HG02798 (cell line): Measurements from ENCODE around the gene ZBTB7C.
A peak's percentile ranks its signal among the peaks of the same experiment; 100 is the strongest.

Experiments used
- ATAC-seq: cut with Tn5 transposase; IDR thresholded peaks from one replicate; pipeline ENCODE4 v1.9.1; 2021; ENCODE audit warnings: mild to moderate bottlenecking; ENCODE audit not compliant: unreplicated experiment, poor library complexity

Gene ZBTB7C

DNA sequence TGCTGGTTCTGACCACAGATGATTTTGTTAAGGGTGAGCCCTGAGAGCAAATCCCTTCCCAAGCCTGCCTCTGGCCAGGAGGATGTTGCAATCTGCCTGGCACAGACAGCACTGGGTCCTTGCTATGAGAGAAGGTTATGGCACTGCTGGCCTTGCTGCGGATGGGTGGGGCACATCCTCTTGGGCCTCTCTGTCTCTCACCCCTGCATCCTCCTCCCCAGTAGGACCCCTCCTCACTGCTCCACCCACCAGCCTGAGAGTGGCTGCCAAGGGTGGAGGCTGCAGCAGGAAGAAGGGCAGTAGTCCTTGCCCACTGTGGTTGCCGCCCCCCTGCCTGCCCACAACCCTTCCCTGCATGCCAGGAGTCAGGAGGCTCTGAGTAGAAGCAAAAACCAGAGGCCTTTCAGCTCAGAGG lies 180.9 kb downstream of the ZBTB7C start:
- no peak for ATAC-seq

DNA sequence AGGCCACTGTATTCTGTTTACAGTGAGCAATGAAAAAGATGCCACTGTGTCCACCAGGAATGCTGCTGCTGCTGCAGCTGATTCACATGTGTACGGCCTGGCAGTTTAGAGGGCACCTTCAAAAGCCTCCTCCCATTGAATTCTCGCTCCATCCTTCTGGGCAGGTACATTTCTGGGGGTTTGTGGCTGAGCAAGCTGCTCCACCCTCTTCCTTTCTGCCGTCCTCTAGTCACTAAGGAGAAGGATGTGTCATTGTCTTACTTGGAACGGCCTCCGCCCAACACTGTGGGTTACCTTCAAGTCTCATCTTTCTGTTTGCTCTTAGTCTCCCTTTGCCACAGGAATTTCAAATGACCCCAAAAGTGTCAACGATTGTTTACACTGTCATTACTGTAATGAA lies 182.0 kb downstream of the ZBTB7C start:
- no peak for ATAC-seq

DNA sequence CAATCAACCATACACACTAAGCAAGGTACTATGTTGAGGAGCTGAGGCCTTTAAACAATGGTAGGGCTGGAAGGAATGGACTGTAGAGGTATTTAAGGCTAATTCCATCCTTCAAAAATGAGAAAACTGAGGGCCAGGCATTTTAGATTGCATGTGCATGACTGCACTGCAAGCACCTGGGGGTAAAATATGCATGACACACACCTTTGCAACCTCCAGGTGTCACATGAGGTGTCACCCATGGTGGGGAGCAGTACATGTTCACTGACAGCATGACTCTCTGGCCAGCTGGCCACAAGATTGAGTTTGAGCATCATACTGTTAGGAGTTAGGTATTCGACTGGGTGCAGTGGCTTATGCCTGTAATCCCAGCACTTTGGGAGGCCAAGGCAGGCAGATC lies 182.8 kb downstream of the ZBTB7C start:
- ATAC-seq = no peak

DNA sequence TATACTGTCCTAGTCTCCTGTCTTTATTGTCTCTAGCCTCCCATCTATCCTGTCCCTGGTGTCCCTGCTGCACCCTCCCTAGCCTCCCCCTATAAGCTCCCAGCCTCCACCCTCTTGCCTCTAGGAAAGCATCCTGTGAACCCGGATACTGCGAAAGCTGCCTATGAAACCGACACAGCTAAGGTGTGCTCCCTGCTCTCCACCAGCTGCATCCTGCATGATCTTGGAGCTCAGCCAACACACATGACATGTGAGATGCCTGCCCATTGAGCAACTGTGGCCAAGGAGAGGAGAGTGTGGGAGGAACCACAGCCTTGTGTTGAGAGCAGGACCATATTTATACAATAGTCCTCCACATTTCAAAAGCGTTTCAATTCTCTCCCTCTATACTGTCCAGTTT lies 187.1 kb downstream of the ZBTB7C start:
- ATAC-seq = peak; percentile 78

DNA sequence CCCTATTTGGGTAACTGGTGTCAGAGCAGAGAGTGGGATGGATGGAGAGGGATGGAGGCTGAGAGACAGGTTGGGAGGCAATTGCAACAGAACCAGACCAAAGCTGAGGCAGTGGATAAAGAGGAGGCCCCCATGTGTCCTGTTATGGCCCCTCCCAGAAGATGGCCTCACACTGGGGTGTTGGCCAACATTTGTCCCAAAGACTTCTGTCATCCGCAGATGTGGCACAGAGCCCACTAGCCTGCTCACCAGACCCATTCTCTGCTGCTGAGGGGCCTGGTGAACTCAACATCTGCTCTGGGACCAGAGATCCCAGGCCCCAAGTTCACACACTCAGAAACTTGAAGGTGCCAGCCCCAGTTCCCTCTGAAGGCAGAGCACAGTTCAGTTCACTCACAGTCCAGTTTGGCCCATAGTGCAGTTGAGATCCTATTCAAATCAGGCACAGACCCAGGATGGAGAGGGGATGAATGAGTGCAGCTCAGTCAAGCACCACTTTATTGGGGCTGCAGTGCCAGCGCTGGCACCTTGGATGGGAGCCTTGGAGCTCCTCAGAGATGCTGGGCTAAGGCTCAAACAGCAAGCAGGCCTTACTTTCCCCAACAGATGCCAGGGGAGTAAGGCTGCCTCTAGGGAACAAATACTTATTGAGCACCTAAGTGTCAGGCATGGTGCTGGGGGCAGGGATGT lies 189.2 kb downstream of the ZBTB7C start:
- ATAC-seq = no peak

DNA sequence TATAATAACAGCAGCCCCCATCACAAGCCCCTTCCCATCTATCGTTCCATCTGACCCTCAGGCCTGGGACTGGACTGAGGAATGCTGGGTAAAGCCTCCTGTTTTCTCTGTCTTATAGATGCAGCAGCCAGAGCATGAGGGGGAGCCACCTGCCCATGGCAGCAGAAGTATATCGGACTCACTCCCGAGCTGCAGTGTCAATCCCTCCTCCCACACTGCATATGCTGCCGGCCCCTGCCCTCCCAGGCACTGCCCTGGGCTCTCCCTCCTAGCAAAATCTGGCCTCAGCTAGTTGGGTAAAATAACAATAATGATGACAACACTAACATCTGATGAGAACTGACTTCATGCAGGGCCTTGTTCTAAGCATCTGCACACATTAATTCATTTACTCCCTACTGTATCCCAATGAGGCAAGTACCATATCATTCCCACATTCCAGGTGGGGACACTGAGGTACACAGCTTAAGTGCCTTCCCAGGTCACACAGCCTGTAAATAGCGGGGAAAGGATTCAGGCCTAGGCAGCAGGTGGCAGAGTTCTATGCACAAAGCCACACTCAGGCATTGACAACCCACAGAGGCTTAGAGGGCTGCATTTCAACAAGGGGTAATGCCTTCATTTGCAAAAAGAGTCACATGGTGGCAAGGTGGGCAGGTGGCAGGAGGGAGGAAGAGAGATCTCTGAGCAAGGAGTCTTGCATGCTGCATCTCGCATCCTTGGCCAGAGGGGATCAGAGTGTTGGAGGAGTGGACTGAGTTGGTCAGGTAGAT lies 190.0 kb downstream of the ZBTB7C start:
- no peak for ATAC-seq

DNA sequence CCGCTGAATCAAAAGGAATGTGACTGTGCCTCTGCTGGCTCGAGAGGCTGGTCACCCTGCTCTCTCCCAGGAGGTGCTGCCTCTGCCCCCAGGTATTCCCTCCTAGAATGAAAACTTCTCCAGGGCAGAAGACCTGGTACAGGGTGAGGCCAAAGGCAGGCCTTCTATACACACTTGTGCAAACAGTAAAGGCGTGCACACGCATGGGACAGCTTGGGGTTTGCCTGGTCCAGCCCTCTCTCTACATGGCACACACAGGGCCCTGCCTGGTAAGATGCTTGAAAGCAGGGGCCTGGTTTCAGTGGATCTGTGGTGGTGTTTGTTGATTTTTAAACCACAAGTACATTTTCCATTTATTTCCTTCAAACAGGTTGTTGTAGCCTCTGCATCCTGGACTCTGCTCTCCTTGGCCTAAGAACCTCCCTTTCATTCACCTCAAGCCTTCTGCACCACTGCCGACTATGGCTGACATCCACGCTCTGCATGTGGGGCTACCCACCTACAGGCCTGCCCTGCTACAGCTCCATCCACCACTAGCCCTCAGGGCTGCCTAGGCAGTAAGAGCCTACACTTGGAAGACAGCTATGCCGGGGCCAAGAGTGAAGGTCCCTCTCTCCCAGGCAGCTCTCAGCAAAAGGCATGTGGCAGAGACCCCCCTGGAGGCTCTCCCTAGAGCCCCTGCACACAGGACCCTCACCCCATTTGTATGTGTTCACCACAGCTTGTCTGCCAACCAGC lies 190.7 kb downstream of the ZBTB7C start:
- ATAC-seq = no peak

DNA sequence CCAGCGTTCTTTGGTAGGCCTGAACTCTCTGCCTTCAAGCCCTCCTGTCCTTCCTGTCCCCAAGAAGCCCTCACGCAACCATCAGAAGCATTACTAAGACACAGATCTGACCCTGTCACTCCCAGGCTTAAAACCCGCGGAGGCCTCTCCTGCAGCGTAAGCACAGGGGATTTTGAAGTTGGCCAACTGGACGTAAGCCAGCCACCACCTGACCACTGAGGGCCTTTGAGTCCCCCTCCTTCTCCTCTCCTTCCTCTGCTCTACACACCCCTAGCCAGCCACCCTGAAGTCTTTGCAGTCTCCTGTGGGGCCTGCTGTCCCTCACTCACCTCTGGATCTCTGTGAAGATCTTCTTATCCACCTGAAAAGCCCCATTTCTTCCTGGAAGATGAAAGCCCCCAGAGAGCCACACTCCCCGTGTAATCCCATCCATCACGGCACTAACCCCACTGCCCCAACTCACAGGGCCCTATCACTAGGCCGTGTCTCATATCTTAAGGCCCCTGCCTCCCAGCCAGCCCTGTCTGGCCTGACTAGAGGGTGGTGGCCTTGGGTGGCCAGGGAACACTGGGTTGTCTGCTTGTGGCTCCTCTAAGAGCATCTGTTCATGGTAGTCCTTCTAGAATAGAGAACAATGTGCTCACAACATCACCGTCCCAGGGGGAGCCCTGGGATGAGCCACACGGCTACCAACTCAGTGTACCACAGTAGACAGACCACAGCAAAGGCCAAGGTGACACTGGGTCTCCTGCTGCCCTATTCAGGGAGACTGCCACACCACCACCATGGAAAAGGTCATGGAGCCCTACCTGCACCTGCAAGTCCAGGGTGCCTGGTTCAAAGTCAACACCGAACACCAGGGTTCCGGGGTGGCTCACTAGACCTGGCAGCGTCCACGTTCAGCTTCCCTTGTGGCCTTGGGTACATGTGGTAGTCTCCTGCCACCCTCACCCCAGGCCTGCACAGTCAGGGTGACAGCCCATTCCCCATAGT lies 191.6 kb downstream of the ZBTB7C start:
- ATAC-seq = no peak

DNA sequence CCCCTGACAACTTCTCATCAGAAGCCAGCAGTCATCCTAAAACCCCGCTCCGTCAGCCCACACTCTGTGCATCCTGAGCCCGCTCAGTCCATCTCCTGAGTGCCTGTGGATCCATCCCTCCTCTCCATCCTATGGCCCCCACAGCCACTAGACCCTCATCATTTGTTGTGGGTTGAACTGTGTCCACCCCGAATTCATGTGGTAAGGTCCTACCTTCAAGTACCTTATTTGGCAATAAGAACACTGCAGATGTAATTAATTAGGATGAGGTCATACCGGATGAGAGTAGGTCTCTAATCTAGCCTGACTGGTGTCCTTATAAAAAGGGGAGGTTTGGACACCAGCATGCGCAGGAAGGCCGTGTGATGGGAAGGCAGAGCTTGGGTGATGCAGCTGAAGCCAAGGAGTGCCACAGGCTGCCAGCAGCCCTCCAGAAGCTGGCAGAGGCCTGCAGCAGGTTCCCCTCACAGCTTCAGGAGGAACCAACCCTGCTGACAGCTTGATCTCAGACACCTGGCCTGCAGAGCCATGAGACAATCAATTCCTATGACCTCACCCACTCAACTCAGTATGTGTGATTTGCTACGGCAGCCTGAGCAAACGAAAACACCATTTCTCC lies 192.4 kb downstream of the ZBTB7C start:
- no peak for ATAC-seq

DNA sequence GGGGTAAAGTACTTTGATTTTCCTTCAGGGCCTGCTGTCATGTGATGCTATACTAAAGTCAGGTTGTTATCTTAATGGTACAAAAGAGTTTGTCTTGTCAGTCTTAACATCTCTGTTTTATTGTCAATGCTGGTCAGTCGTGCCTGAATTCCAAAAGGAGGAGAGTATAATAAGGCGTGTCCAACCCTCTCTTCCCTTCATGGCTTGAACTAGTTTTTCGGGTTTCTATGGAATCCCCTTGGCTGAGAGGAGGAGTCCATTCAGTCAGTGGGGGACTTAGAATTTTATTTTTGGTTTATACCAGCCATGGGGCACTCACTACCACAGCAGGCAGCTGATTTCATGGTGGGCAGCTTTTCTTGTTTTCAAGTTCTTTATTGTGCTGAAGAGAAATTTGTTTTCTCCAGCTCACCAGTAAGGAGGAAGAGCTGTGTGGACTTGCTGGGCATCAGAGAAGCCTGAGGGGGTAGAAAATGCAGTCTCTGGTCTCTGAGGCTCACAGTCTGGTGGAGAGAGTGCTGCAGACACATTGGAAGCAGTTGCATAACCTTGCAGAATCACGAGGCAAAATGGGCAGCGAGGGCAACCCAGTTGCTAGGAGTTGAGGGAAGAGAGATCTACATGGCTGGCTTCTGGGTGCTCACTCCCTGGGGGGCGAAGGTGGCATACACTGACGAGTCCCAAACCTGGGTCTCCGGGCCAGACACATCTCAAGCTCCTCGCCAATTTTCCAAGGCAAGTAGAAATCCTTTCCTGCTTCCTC lies 193.1 kb downstream of the ZBTB7C start:
- ATAC-seq = no peak

DNA sequence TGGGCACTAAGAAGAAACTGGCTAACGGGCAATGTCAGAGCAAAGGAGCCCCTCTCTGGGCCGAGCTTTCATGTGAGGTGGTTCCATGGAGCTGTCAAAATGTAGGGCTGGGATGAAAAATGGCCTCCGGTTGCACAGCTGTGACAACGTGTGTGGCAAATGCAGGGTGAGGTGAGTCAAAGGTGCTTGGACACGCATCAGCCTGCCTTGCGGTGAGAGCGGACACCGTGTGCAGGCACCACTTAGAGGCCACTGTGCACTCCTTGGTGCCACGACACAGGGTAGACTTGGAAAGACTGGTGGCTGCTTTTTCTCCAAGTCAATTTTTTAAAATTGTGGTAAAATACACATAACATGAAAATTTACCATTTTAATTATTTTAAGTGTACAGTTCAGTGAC lies 195.4 kb downstream of the ZBTB7C start:
- no peak for ATAC-seq

DNA sequence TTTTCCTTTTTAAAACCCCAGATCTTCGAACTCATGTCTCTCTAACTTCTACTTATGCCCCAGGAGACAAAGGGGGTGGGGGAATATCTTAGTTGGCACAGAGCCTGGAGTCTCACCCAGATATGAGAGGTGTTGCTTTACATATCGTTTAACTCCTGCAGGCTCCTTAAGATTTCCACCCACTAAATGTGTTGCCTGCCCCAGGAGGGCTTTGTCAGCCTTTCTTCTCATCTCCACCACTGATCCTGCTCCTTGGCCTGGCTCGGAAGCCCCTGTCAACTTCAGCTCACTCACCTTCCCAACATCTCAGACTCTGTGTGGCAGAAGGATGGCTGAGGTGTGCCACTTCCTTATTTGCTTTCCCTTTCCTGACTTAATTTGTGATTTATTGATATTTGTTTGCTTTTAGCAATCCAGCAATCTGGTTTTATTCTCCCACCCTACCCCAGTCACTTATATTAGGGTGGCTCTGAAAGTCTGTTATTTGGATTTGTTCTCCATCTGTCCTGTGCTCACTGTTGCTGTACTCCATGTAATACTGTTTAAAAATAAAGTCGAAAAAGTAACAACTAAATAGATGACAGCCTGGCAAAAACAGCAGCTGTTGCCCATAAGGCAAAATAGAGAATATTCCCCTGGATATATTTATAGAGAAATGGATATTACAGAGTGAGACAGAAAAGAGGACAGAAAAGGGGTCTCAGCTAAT lies 200.6 kb downstream of the ZBTB7C start:
- ATAC-seq = no peak

DNA sequence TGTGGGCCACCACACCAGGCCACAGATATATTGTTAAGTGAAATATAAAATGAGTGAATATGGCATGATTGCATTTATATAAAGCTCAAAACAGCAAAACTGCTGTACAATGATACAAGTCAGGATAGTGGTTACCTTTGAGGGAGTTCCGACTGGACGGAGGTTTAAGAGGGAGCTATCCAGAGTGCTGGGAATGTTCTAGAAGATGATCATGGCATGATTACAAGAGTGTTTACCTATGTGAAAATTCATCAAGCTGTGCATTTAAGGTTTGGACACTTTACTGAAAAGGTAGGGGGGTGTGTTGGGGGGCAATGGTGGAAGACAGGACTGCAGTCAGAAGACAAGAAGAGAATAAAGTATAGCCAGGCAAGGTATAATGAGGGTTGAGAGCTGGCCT lies 201.4 kb downstream of the ZBTB7C start:
- no peak for ATAC-seq

DNA sequence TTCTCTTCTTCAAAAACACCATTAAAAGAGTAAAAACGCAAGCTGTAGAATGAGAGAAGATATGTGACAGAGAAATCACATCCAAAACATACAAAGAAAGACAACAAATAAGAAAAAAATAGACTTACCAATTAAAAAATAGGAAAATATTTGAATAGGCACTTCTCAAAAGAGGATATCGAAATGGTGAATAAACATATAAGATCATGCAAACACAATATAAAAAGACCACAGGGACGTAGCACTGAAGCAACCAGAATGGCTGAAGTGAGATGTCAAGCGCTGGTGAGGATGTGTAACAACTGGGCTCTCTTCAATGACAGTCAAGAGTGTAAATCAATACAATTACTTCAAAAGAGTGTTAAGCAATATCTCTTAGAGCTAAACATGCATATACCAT lies 202.3 kb downstream of the ZBTB7C start:
- ATAC-seq = no peak

DNA sequence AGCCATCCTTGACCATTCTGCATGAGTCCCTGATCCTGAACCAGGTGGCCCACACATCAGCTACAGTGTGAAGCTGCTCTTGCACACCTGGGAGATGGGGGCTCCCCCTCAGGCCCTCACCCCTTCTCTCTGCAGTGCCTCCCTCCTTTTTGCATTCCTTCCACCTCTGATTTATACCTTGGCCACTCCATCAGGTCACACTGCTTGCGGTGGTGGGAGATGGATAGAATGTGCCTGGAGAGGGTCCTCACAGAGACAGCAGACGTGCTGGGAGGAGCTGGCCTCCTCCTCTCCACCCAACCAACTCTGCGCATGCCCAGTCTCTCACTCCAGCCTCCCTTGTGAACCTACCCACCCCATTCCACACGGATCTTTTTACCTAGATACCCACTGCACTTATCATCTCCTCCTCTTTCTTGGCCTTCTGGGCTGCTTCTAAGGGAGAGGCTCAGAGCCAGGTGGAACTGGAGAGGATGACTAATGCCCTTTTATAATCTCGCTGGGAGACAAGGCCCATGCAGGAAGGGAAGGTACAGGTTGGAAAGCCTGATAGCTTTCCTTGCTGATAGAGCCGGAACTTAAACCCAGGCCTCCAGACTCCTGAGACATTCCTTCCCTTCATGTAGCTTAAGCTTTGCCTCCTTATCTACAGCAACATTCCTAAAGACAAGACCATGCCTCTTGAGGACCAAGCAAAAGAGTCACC lies 205.1 kb downstream of the ZBTB7C start:
- no peak for ATAC-seq

DNA sequence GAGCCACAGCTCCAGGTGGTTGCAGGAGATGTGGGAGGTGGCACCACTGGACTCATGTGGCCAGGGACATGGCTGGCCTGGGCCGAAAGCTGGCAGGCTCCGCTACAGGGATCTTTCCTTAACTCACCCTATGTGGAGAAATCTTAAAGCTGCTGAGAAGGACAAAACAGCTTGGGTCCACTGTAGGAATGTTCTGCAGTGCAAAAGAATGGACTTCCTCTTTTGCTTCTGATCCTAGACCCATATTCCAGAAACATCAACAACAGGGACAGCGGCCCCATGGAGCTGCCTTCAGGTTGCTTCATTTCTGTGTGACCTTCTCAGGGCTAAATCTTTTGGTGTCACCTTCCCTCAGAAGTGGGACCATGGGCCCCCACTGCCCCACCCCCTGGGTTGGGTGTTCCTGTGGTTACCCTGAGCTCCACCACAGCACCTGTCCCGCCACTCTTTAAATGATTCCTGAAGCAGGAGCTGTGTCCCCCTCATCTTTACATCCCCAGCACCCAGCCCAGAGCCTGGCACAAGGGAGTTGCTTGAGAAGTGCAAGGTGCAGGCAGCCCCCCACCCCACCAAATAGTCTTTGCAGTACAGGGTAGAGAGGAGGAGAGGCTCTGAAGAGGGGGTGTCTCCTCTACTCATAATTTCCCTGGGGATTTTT lies 205.8 kb downstream of the ZBTB7C start:
- ATAC-seq = no peak
